ENCODE measurements around the gene ERBIN.
A peak's percentile ranks its signal among the peaks of the same experiment; 100 is the strongest.
"Not testable (repeated sequence)": the region's sequence is repeated elsewhere in the genome, so short reads cannot be mapped to it uniquely, and the experiment has no call there.

Gene ERBIN

GRCh38 chr5:65919773-65920172 lies 6.6 kb upstream of the ERBIN start:
- DNase-seq (ENCODE audit: low read depth) = no peak

GRCh38 chr5:65923339-65923738 lies 3.0 kb upstream of the ERBIN start:
- DNase-seq (ENCODE audit: low read depth) = no peak

GRCh38 chr5:65924366-65925043 lies 1.9 kb upstream of the ERBIN start:
- no peak for DNase-seq (ENCODE audit: low read depth)

- DNase-seq (ENCODE audit: low read depth) = no peak
Observed at GRCh38 chr5:65925044-65925600, 1.3 kb upstream of the ERBIN start.

GRCh38 chr5:65925601-65926275 lies 637 bp upstream of the ERBIN start:
- no peak for DNase-seq (ENCODE audit: low read depth)

- DNase-seq (ENCODE audit: low read depth) = no peak
Observed at GRCh38 chr5:65926893-65927292, 518 bp downstream of the ERBIN start.

- no peak for DNase-seq (ENCODE audit: low read depth)
Observed at GRCh38 chr5:65927503-65928321, 1.3 kb downstream of the ERBIN start.

GRCh38 chr5:65928322-65928752 lies 2.0 kb downstream of the ERBIN start:
- no peak for DNase-seq (ENCODE audit: low read depth)

GRCh38 chr5:65928860-65929259 lies 2.5 kb downstream of the ERBIN start:
- no peak for DNase-seq (ENCODE audit: low read depth)

GRCh38 chr5:65932676-65933075 lies 6.3 kb downstream of the ERBIN start:
- no peak for DNase-seq (ENCODE audit: low read depth)

GRCh38 chr5:65933295-65933694 lies 6.9 kb downstream of the ERBIN start:
- DNase-seq (ENCODE audit: low read depth) = no peak

GRCh38 chr5:65938256-65938655 lies 11.9 kb downstream of the ERBIN start:
- DNase-seq (ENCODE audit: low read depth) = no peak

- no peak for DNase-seq (ENCODE audit: low read depth)
Observed at GRCh38 chr5:65943771-65944170, 17.4 kb downstream of the ERBIN start.

- DNase-seq (ENCODE audit: low read depth) = no peak
Observed at GRCh38 chr5:65946198-65946745, 19.9 kb downstream of the ERBIN start.

GRCh38 chr5:65948115-65948747 lies 21.9 kb downstream of the ERBIN start:
- no peak for DNase-seq (ENCODE audit: low read depth)

- DNase-seq (ENCODE audit: low read depth) = no peak
Observed at GRCh38 chr5:65951330-65951729, 25.0 kb downstream of the ERBIN start.

- no peak for DNase-seq (ENCODE audit: low read depth)
Observed at GRCh38 chr5:65952259-65952658, 25.9 kb downstream of the ERBIN start.

- DNase-seq (ENCODE audit: low read depth) = no peak
Observed at GRCh38 chr5:65954200-65954599, 27.8 kb downstream of the ERBIN start.

GRCh38 chr5:65955746-65956145 lies 29.4 kb downstream of the ERBIN start:
- no peak for DNase-seq (ENCODE audit: low read depth)

GRCh38 chr5:65957703-65958102 lies 31.3 kb downstream of the ERBIN start:
- DNase-seq (ENCODE audit: low read depth) = not testable (repeated sequence)

- DNase-seq (ENCODE audit: low read depth) = peak; percentile 30
Observed at GRCh38 chr5:65961633-65962032, 35.3 kb downstream of the ERBIN start.
